Uterus (tissue), 4 donors: ENCODE results near the gene SPPL2C. TPM values are rescaled to one million over a fixed set of nuclear protein-coding genes. Genes with fewer than 3 reads are reported as not detected.

Experiments used
- DNase-seq, 2 donors: peaks; one replicate each; pipeline ENCODE4 v3.0.0-alpha.2; 2019 to 2020
- H3K27ac ChIP-seq, 2 donors: fragments of 200-600 bp; sonication (generic); 1 replicate in 1 of 2; 2 replicates in 1 of 2; pipeline ENCODE4 v1.5.1; 2016 to 2018
- H3K27me3 ChIP-seq, 2 donors: fragments of 200-600 bp; sonication (generic); one replicate each; pipeline ENCODE4 v1.5.1; 2018 to 2019; ENCODE audit warnings: control low read depth in 1 of 2
- H3K36me3 ChIP-seq, 2 donors: fragments of 200-600 bp; sonication (generic); one replicate each; pipeline ENCODE4 v1.5.1; 2019; ENCODE audit warnings: control low read depth in 1 of 2
- H3K4me1 ChIP-seq, 2 donors: fragments of 200-600 bp; sonication (generic); one replicate each; pipeline ENCODE4 v1.5.1; 2018 to 2019; ENCODE audit warnings: control low read depth in 1 of 2
- H3K4me3 ChIP-seq, 2 donors: fragments of 200-600 bp; sonication (generic); 1 replicate in 1 of 2; 2 replicates in 1 of 2; pipeline ENCODE4 v1.5.1; 2018 to 2019; ENCODE audit warnings: mild to moderate bottlenecking in 1 of 2
- H3K9me3 ChIP-seq, 2 donors: fragments of 200-600 bp; sonication (generic); one replicate each; pipeline ENCODE4 v1.5.1; 2019; ENCODE audit warnings: control low read depth in 1 of 2
- POLR2A ChIP-seq, 2 donors: fragments of 450-650 bp; IDR thresholded peaks; one replicate each; pipeline ENCODE4 v1.6.1; 2016; ENCODE audit warnings: antibody characterized with exemption in 2 of 2, mild to moderate bottlenecking in 1 of 2, moderate library complexity in 1 of 2
- intact Hi-C: fragments of 100-400 bp; cut with DNase I; formaldehyde crosslinking; loops from one replicate; pipeline ENCODE4 v1.15.1; 2023; ENCODE audit warnings: low total_unique reads
- total RNA-seq, 4 donors: library from RNA; depleted of rRNA in 3 of 4; stranded (reverse); fragments of >200 nt in 3 of 4; gene quantifications; one replicate each; pipeline versions ENCODE4 v1.1.0 to v1.2.4, GENCODE V29; 2014 to 2023
- TF ChIP-seq, protein P1 (sequence below), 4 experiments: fragments of 200-600 bp in 2 of 4; fragments of 450-650 bp in 2 of 4; sonication (generic) in 2 of 4; IDR thresholded peaks; one replicate each; pipeline ENCODE4 v1.5.1; 2016 to 2019; ENCODE audit warnings: antibody characterized with exemption in 4 of 4, mild to moderate bottlenecking in 2 of 4, moderate library complexity in 1 of 4
- donor health status: DM: yes; HTN: yes; CAD: no.

Gene SPPL2C
- total RNA-seq, 4 donors from 2014 or later, result not detected

DNA sequence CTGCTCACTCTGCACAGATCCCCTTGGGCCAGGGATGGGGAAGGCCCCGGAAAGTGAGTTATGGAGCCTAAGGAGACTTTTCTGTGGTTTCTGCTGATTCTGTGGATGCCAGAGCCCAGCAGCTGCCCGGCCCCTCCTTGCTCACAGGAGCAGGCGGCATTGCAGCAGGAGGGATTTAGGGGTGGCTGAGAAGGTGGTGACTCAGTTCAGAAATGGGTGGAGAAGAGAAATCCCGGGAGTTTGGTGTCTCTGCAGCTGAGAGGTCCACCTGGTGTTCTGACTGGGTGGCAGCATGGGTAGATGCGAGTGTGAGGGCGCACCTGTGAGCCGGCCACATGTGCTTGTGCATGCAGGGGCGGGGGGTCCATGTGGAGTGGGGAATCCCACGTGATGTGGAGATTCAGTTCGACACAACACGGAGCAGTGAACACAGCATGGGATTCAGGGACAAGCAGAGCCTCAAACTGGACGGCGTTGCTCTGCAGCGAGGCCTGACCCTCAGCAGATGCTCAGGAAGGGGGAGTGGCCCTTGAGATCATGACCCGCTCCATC, 16.0 kb upstream of the SPPL2C start:
- H3K4me3 ChIP-seq, result no peak overlapping the region
- H3K36me3 ChIP-seq, result no peaks in the 10 kb centered on the region
- TF ChIP-seq POLR2A (IDR thresholded peaks at IDR 0.05), result no peak
- TF ChIP-seq, protein P1, sequence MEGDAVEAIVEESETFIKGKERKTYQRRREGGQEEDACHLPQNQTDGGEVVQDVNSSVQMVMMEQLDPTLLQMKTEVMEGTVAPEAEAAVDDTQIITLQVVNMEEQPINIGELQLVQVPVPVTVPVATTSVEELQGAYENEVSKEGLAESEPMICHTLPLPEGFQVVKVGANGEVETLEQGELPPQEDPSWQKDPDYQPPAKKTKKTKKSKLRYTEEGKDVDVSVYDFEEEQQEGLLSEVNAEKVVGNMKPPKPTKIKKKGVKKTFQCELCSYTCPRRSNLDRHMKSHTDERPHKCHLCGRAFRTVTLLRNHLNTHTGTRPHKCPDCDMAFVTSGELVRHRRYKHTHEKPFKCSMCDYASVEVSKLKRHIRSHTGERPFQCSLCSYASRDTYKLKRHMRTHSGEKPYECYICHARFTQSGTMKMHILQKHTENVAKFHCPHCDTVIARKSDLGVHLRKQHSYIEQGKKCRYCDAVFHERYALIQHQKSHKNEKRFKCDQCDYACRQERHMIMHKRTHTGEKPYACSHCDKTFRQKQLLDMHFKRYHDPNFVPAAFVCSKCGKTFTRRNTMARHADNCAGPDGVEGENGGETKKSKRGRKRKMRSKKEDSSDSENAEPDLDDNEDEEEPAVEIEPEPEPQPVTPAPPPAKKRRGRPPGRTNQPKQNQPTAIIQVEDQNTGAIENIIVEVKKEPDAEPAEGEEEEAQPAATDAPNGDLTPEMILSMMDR (IDR thresholded peaks at IDR 0.05), result no peak
- intact Hi-C loops, result no loop called here
- DNase-seq, result no peak
- H3K27me3 ChIP-seq, result no peaks in the 10 kb centered on the region
- H3K4me1 ChIP-seq, result no peaks in the 10 kb centered on the region
- H3K9me3 ChIP-seq, result no peaks in the 10 kb centered on the region
- H3K27ac ChIP-seq, result no peak overlapping the region

DNA sequence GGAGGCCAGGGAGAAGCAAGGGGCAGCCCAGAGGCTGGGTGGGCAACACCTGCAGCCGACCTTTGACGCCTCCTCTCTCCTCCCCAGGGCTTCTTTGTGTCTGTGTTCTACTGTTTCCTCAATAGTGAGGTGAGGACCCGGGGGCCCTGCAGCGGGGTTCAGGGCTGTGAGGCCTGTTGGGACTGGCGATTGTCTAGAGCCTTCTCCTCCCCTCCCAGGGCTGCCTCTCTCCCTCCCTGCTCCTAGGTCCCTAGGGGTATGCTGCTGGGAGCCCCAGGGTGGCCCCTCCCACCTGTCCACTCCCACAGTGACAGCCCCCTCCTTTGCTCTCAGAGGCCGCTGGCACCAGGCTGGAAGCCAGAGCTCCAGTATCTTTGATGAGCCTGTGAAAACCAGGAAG, 10.8 kb upstream of the SPPL2C start:
- intact Hi-C loops, result loop anchor here (5.0 kb wide), 1 partner anchor 192 kb away; no protein-coding TSS in a partner anchor
- H3K27me3 ChIP-seq, result no peaks in the 10 kb centered on the region

DNA sequence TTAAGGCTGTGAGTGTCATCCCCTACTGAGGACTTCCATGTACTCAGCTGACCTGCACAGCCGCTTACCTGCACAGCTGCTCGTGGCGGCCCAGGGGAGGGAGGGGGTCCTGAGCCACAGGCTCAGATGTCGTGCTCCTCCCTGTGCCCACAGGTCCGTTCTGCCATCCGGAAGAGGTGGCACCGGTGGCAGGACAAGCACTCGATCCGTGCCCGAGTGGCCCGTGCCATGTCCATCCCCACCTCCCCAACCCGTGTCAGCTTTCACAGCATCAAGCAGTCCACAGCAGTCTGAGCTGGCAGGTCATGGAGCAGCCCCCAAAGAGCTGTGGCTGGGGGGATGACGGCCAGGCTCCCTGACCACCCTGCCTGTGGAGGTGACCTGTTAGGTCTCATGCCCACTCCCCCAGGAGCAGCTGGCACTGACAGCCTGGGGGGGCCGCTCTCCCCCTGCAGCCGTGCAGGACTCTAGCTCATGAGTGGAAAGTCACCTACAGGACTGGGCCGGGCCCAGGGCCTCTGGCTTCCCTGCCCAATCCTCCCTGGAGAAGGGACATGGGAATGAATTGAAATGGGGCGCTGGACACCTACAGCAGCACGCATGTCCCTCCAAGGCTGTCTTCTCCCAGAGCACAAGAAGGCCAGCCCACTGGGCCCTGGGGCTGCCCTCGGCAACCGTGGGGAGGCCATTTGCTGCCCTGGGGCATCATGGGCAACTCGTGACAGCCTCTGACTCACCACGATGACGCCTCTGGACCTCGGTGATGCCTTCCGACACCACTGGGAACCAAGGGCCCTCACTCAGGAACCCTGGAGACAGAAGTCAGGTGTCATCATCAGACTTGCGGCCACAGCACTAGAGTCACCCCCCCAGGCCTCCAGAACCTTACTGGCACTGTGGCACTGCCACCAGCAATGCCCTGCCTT, 9.9 kb upstream of the SPPL2C start:
- no peak for TF ChIP-seq POLR2A (IDR thresholded peaks at IDR 0.05)
- TF ChIP-seq, protein P1 (IDR thresholded peaks at IDR 0.05), result no peak
- DNase-seq, result no peak
- Histone ChIP-seq H3K4me3 (no peak overlapping the region), H3K9me3 (no peaks in the 10 kb centered on the region), H3K36me3 (no peaks in the 10 kb centered on the region), H3K4me1 (no peaks in the 10 kb centered on the region), H3K27me3 (no peaks in the 10 kb centered on the region), H3K27ac (no peak overlapping the region)
- intact Hi-C loops, result loop anchor here (5.0 kb wide), 1 partner anchor 192 kb away; no protein-coding TSS in a partner anchor

More for the DNA sequence above, 10.8 kb upstream of the SPPL2C start:
- Histone ChIP-seq H3K9me3 (no peaks in the 10 kb centered on the region), H3K27ac (no peak overlapping the region), H3K4me3 (no peak overlapping the region), H3K36me3 (no peaks in the 10 kb centered on the region), H3K4me1 (no peaks in the 10 kb centered on the region)
- TF ChIP-seq POLR2A (IDR thresholded peaks at IDR 0.05), result no peak
- TF ChIP-seq, protein P1 (IDR thresholded peaks at IDR 0.05), result no peak
- no peak for DNase-seq

DNA sequence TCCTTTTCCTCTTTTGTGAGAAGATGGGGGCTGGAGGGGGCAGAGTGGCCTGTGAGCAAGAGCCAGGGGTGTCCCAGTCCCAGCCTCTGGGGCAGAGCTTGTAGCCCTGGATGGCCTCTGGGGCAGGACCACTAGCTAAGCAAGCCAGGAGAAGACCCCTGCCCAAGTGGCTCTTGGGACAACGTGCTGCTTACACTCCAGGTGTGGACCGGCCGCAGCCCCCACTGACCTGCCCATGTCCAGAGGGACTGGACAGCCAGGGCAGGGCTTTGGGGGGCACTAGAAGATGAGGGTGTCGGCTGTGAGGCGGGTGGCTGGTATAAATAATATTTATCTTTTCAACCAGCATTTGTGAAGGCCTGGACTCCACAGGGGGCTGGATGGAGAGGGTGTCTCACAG, 9.2 kb upstream of the SPPL2C start:
- DNase-seq, result no peak
- no peak overlapping the region for H3K27ac ChIP-seq
- H3K4me1 ChIP-seq, result no peaks in the 10 kb centered on the region
- H3K27me3 ChIP-seq, result no peaks in the 10 kb centered on the region
- H3K4me3 ChIP-seq, result no peak overlapping the region
- H3K9me3 ChIP-seq, result no peaks in the 10 kb centered on the region
- TF ChIP-seq, protein P1 (IDR thresholded peaks at IDR 0.05), result no peak
- no peak for TF ChIP-seq POLR2A (IDR thresholded peaks at IDR 0.05)
- no peaks in the 10 kb centered on the region for H3K36me3 ChIP-seq
- intact Hi-C loops, result no loop called here
